ENCODE data around the gene ITPR2.
A peak's percentile ranks its signal among the peaks of the same experiment; 100 is the strongest.

Gene ITPR2

DNA sequence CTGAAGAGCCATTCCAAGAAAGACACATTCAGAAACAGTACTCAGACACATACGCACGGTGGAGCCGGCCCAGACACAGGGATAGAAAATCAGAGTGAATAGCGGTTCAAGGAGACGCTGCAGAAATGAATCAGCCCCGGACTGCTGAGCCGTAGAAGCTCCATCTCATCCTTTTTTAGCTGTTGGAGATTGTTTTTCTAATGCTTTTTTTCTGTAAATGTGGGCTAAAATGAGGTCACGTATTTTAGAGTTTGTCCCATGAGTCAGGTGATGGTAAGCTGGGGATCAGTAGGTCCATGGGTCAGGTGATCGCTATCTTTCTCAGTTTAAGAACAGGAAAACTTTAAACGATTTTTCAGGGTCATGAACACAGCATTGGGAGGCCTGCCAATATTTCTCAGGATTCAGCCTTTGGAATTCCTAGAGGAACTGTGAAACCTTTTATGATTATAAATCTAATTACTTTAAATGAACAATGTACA lies 202.4 kb downstream of the ITPR2 start:
- no peaks in the 10 kb centered on the region for H4K20me1 ChIP-seq (ENCODE audit: insufficient read depth, low read length)
- peaks cover 29% of the 10 kb centered on the region for H3K36me3 ChIP-seq (replicated peaks; ENCODE audit: low read depth, low read length)
- H3K79me2 ChIP-seq (ENCODE audit: low read length): no peaks in the 10 kb centered on the region
- H3K9ac ChIP-seq (ENCODE audit: low read length): no peak overlapping the region
- no peak overlapping the region for H2AFZ ChIP-seq (ENCODE audit: low read depth, low read length)
- H3K4me1 ChIP-seq (ENCODE audit: low read length): no peaks in the 10 kb centered on the region
- no peaks in the 10 kb centered on the region for H3K27me3 ChIP-seq (ENCODE audit: low read depth, low read length)
- no peak overlapping the region for H3K27ac ChIP-seq (ENCODE audit: low read length)
- no peak overlapping the region for H3K4me2 ChIP-seq (ENCODE audit: low read length)
- no peaks in the 10 kb centered on the region for H3K9me3 ChIP-seq (ENCODE audit: insufficient read depth, low read length)
- TF ChIP-seq, protein P1, sequence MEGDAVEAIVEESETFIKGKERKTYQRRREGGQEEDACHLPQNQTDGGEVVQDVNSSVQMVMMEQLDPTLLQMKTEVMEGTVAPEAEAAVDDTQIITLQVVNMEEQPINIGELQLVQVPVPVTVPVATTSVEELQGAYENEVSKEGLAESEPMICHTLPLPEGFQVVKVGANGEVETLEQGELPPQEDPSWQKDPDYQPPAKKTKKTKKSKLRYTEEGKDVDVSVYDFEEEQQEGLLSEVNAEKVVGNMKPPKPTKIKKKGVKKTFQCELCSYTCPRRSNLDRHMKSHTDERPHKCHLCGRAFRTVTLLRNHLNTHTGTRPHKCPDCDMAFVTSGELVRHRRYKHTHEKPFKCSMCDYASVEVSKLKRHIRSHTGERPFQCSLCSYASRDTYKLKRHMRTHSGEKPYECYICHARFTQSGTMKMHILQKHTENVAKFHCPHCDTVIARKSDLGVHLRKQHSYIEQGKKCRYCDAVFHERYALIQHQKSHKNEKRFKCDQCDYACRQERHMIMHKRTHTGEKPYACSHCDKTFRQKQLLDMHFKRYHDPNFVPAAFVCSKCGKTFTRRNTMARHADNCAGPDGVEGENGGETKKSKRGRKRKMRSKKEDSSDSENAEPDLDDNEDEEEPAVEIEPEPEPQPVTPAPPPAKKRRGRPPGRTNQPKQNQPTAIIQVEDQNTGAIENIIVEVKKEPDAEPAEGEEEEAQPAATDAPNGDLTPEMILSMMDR (IDR thresholded peaks at IDR 0.05; ENCODE audit: low read depth, low read length): no peak
- TF ChIP-seq EZH2phosphoT487 (IDR thresholded peaks at IDR 0.05; ENCODE audit: low read depth): no peak
- H3K4me3 ChIP-seq (ENCODE audit: low read length): no peak overlapping the region

DNA sequence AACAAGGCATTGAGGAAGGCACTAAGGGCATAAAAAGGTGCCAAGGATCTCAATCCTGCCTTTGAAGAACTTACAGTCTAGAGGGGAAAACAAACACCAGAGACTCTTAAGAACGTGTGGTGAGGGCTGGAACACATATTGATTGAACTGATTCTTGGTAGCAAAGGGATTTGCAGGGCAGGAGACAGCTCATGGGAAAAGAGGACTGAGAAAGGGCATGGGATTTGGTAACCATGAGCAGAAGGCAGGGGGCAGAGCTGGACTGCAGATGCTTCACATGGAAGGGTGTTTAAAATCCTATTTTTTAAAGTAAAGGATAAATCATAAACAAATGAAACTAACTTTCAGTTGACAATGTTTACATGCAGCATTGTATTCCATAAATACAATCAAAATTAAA lies 203.1 kb downstream of the ITPR2 start:
- Histone ChIP-seq H3K27ac (ENCODE audit: low read length) (no peak overlapping the region), H2AFZ (ENCODE audit: low read depth, low read length) (no peak overlapping the region), H3K4me1 (ENCODE audit: low read length) (no peaks in the 10 kb centered on the region), H3K36me3 (replicated peaks; ENCODE audit: low read depth, low read length) (peaks cover 29% of the 10 kb centered on the region), H3K4me3 (ENCODE audit: low read length) (no peak overlapping the region), H3K9me3 (ENCODE audit: insufficient read depth, low read length) (no peaks in the 10 kb centered on the region), H4K20me1 (ENCODE audit: insufficient read depth, low read length) (no peaks in the 10 kb centered on the region), H3K9ac (ENCODE audit: low read length) (no peak overlapping the region), H3K4me2 (ENCODE audit: low read length) (no peak overlapping the region), H3K79me2 (ENCODE audit: low read length) (no peaks in the 10 kb centered on the region), H3K27me3 (ENCODE audit: low read depth, low read length) (no peaks in the 10 kb centered on the region)
- no peak for TF ChIP-seq EZH2phosphoT487 (IDR thresholded peaks at IDR 0.05; ENCODE audit: low read depth)
- TF ChIP-seq, protein P1 (IDR thresholded peaks at IDR 0.05; ENCODE audit: low read depth, low read length): peak; percentile 42

DNA sequence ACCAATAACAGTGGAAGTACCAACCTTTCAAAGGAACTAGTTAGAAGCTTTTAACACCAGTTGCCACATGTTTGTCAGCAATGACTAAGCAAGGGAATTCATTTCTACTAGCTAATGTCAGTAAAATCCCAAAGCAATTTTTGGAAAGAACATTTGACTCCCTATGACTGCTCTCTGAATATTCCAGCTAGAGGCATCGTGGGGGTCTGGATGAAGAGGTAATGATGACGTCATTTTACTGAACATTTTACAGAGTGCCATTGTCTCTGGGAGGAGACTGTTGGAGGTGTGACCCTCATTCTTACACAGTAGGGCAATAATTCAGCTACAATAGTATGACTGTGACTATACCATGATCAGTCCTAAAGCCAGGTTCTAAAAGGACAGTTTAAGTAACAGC lies 204.8 kb downstream of the ITPR2 start:
- Histone ChIP-seq H3K36me3 (replicated peaks; ENCODE audit: low read depth, low read length) (peaks cover 29% of the 10 kb centered on the region), H2AFZ (ENCODE audit: low read depth, low read length) (no peak overlapping the region), H3K9ac (ENCODE audit: low read length) (no peak overlapping the region), H3K9me3 (ENCODE audit: insufficient read depth, low read length) (no peaks in the 10 kb centered on the region), H3K4me1 (ENCODE audit: low read length) (no peaks in the 10 kb centered on the region), H3K27me3 (ENCODE audit: low read depth, low read length) (no peaks in the 10 kb centered on the region), H3K79me2 (ENCODE audit: low read length) (no peaks in the 10 kb centered on the region), H4K20me1 (ENCODE audit: insufficient read depth, low read length) (no peaks in the 10 kb centered on the region), H3K4me2 (ENCODE audit: low read length) (no peak overlapping the region), H3K4me3 (ENCODE audit: low read length) (no peak overlapping the region), H3K27ac (ENCODE audit: low read length) (no peak overlapping the region)
- TF ChIP-seq, protein P1 (IDR thresholded peaks at IDR 0.05; ENCODE audit: low read depth, low read length): no peak
- TF ChIP-seq EZH2phosphoT487 (IDR thresholded peaks at IDR 0.05; ENCODE audit: low read depth): no peak

DNA sequence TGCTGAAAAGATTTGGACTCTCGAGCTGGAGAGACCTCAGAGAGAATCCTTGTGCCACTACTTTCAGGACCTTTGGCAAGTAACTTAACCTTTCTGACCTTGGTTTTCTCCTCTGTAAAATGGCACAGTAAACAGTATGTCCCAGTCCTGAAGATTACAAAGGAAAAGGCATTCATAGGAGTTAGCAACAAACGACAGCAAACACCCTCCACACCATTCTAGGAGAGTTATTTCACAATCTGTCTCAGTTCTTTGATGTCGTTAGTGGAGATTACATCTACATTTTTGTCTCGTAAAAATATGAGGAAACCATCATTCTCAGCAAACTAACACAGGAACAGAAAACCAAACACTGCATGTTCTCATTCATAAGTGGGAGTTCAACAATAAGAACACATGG lies 205.7 kb downstream of the ITPR2 start:
- Histone ChIP-seq H3K4me2 (ENCODE audit: low read length) (no peak overlapping the region), H4K20me1 (ENCODE audit: insufficient read depth, low read length) (no peaks in the 10 kb centered on the region), H2AFZ (ENCODE audit: low read depth, low read length) (no peak overlapping the region), H3K9ac (ENCODE audit: low read length) (no peak overlapping the region), H3K4me3 (ENCODE audit: low read length) (no peak overlapping the region), H3K36me3 (replicated peaks; ENCODE audit: low read depth, low read length) (peaks cover 32% of the 10 kb centered on the region), H3K4me1 (ENCODE audit: low read length) (no peaks in the 10 kb centered on the region), H3K27me3 (ENCODE audit: low read depth, low read length) (no peaks in the 10 kb centered on the region), H3K27ac (ENCODE audit: low read length) (no peak overlapping the region), H3K79me2 (ENCODE audit: low read length) (no peaks in the 10 kb centered on the region), H3K9me3 (ENCODE audit: insufficient read depth, low read length) (no peaks in the 10 kb centered on the region)
- TF ChIP-seq, protein P1 (IDR thresholded peaks at IDR 0.05; ENCODE audit: low read depth, low read length): no peak
- TF ChIP-seq EZH2phosphoT487 (IDR thresholded peaks at IDR 0.05; ENCODE audit: low read depth): no peak

Data from OCI-LY3 (cell line).